CD8-positive, alpha-beta memory T cell (primary cell): ENCODE measurements around the gene KLB. TPM values are rescaled to one million over a fixed set of nuclear protein-coding genes. Genes with fewer than 3 reads are reported as not detected.

Experiments
- CTCF ChIA-PET: fragments of 350-600 bp; sonication (Branson Sonifier 250); formaldehyde crosslinking; loops from one replicate; lab custom pipeline; 2021; ENCODE audit warnings: antibody characterized with exemption; lab: Charles Lee
- POLR2A ChIA-PET: fragments of 350-600 bp; sonication (Branson Sonifier 250); formaldehyde crosslinking; loops from one replicate; lab custom pipeline; 2021; ENCODE audit warnings: antibody characterized with exemption; lab: Charles Lee
- DNase-seq, 5 donors: peaks; one replicate each; pipeline versions ENCODE4 v3.0.0 to v3.0.0-alpha.2; 2020 to 2022; ENCODE audit warnings: mixed read lengths in 1 of 5
- H3K27ac ChIP-seq: one replicate; pipeline ENCODE4 v1.7.0; 2013; ENCODE audit warnings: low read depth, mild to moderate bottlenecking, low read length, moderate library complexity
- H3K27me3 ChIP-seq: 2 replicates; pipeline ENCODE4 v1.7.0; 2013; ENCODE audit warnings: low read length, mild to moderate bottlenecking; ENCODE audit not compliant: insufficient read depth, poor library complexity, severe bottlenecking
- H3K36me3 ChIP-seq: 2 replicates; pipeline ENCODE4 v1.7.0; 2013; ENCODE audit warnings: mild to moderate bottlenecking, low read length, moderate library complexity; ENCODE audit not compliant: insufficient read depth
- H3K4me1 ChIP-seq: 2 replicates; pipeline ENCODE4 v1.7.0; 2013; ENCODE audit warnings: mild to moderate bottlenecking, low read length, moderate library complexity; ENCODE audit not compliant: insufficient read depth
- H3K4me3 ChIP-seq: 2 replicates; pipeline ENCODE4 v1.7.0; 2013; ENCODE audit warnings: mild to moderate bottlenecking, low read length
- H3K9me3 ChIP-seq: 2 replicates; pipeline ENCODE4 v1.7.0; 2013; ENCODE audit warnings: mild to moderate bottlenecking, low read length
- H3K27ac Mint-ChIP-seq, 8 donors: one replicate each; pipeline ENCODE4 v1.8.0; 2020 to 2021; ENCODE audit warnings: mixed read lengths in 8 of 8, mild to moderate bottlenecking in 6 of 8, inconsistent platforms in 3 of 8, moderate library complexity in 3 of 8
- H3K27me3 Mint-ChIP-seq, 2 donors: one replicate each; pipeline ENCODE4 v1.8.0; 2020 to 2021; ENCODE audit warnings: mixed read lengths in 2 of 2, mild to moderate bottlenecking in 1 of 2, moderate library complexity in 1 of 2
- H3K36me3 Mint-ChIP-seq, 3 donors: one replicate each; pipeline ENCODE4 v1.8.0; 2020 to 2021; ENCODE audit warnings: mixed read lengths in 3 of 3, inconsistent platforms in 1 of 3, mild to moderate bottlenecking in 1 of 3
- H3K4me1 Mint-ChIP-seq, 3 donors: one replicate each; pipeline ENCODE4 v1.8.0; 2020 to 2021; ENCODE audit warnings: mixed read lengths in 3 of 3, inconsistent platforms in 1 of 3, mild to moderate bottlenecking in 1 of 3
- H3K4me3 Mint-ChIP-seq, 7 donors: one replicate each; pipeline ENCODE4 v1.8.0; 2020 to 2021; ENCODE audit warnings: mixed read lengths in 7 of 7, mild to moderate bottlenecking in 6 of 7, moderate library complexity in 4 of 7, inconsistent platforms in 2 of 7
- H3K9me3 Mint-ChIP-seq, 5 donors: one replicate each; pipeline ENCODE4 v1.8.0; 2020 to 2022; ENCODE audit warnings: mixed read lengths in 5 of 5, mild to moderate bottlenecking in 3 of 5, moderate library complexity in 2 of 5, inconsistent platforms in 1 of 5
- polyA plus RNA-seq: library from polyadenylated mRNA; unstranded; fragments of 300-500 nt; fragmentation: Illumina TruSeq; gene quantifications from one replicate; pipeline ENCODE4 v1.2.3, GENCODE V29; 2021
- total RNA-seq, 2 experiments: library from RNA; stranded (reverse); gene quantifications; one replicate each; pipeline ENCODE4 v1.2.3, GENCODE V29; 2021

The KLB gene
- total and polyA plus RNA-seq, 3 experiments from 2014 or later: not detected

DNA sequence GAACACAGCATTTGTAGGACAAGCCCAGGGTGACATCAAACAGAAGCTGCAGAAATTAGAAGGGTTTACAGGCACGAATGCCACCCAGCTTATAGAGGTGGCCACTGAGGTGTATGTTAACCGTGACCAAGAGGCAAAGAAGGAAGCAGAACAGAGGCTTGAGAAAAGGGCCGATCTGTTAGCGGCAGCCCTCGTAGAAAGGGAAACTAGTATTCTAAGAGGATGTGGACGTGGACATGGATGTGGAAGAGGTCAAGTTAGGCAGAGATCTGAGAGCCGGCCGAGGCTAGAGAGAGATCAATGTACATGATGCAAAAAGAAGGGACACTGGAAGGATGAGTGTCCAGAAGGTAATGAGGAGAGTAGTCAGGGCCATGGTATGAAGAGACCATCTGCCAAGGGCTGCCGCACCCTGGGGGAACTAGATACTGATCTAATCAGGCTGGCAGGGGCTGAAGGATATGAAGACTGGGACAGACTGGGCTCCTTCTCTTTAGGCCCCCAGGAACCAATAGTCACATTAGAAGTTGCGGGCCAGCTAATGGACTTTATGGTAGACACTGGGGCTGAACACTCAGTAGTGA lies 79.6 kb downstream of the KLB start:
- ChIA-PET CTCF (no interaction called here), POLR2A (no interaction called here)
- H3K27ac Mint-ChIP-seq: no peak overlapping the region
- DNase-seq: no peak
- Histone ChIP-seq H3K27ac (no peak overlapping the region), H3K27me3 (no peaks in the 10 kb centered on the region), H3K4me1 (no peaks in the 10 kb centered on the region), H3K36me3 (no peaks in the 10 kb centered on the region), H3K4me3 (no peak overlapping the region), H3K9me3 (no peaks in the 10 kb centered on the region)
- peaks cover 0 to 6% (median 0%) of the 10 kb centered on the region in 3 donors for H3K36me3 Mint-ChIP-seq
- H3K4me1 Mint-ChIP-seq: no peaks in the 10 kb centered on the region
- no peak overlapping the region for H3K4me3 Mint-ChIP-seq
- no peaks in the 10 kb centered on the region for H3K27me3 Mint-ChIP-seq
- peaks cover 0 to 2% (median 0%) of the 10 kb centered on the region in 5 donors for H3K9me3 Mint-ChIP-seq

DNA sequence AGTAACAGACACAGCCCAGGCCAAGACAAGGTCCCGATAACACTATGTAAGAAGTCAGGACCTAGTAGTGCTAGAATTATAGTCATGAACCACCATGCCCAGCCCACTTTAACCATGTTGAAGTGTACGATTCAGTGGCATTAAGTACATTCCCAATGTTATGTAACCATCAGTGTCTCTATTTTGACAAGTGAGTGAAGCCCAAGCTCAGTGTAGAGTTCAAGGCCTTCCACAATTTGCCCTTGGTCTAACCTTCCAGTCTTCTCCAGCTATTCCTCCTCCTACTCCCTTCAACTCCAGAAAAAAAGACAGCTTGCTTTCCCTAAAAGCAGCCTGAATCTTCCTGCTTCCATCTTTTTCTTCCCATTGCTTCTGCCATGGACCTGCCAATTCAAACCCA lies 83.6 kb downstream of the KLB start:
- H3K27me3 ChIP-seq: no peaks in the 10 kb centered on the region
- H3K4me1 Mint-ChIP-seq: no peaks in the 10 kb centered on the region
- H3K9me3 ChIP-seq: no peaks in the 10 kb centered on the region
- peak overlapping the region in 1 of 8 donors; percentile 13 for H3K27ac Mint-ChIP-seq
- no peak overlapping the region for H3K4me3 Mint-ChIP-seq
- ChIA-PET CTCF (interaction anchor here (1.5 kb wide), 1 partner anchor 12 kb away, joined by 4 read pairs; no protein-coding TSS in a partner anchor), POLR2A (no interaction called here)
- no peak overlapping the region for H3K4me3 ChIP-seq
- no peaks in the 10 kb centered on the region for H3K36me3 ChIP-seq
- no peak for DNase-seq
- H3K27ac ChIP-seq: no peak overlapping the region
- no peaks in the 10 kb centered on the region for H3K9me3 Mint-ChIP-seq
- H3K4me1 ChIP-seq: no peaks in the 10 kb centered on the region
- no peaks in the 10 kb centered on the region for H3K36me3 Mint-ChIP-seq
- H3K27me3 Mint-ChIP-seq: no peaks in the 10 kb centered on the region

DNA sequence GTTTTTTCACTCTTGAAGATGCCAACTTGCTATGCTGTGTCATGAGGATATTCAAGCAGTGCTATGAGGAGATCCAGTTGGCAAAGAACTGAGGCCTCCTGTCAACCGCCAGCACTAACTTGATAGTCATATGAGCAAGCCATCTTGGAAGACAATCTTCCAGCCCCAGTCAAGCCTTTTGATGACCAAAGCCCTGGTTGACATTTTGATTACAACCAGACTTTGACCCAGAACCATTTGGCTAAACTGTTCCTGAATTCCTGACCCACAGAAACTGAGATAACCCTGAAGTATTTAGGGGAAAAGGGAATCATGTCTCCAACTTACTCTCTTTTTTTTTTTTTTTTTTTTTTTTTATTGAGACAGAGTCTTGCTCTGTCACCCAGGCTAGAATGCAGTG lies 87.6 kb downstream of the KLB start:
- no peaks in the 10 kb centered on the region for H3K4me1 ChIP-seq
- Mint-ChIP-seq H3K4me1 (no peaks in the 10 kb centered on the region), H3K27ac (no peak overlapping the region), H3K9me3 (no peaks in the 10 kb centered on the region), H3K36me3 (peaks cover 0 to 9% (median 4%) of the 10 kb centered on the region in 3 donors), H3K27me3 (no peaks in the 10 kb centered on the region), H3K4me3 (no peak overlapping the region)
- H3K27ac ChIP-seq: no peak overlapping the region
- no peak overlapping the region for H3K4me3 ChIP-seq
- no peaks in the 10 kb centered on the region for H3K36me3 ChIP-seq
- ChIA-PET CTCF (no interaction called here), POLR2A (no interaction called here)
- no peak for DNase-seq
- H3K27me3 ChIP-seq: no peaks in the 10 kb centered on the region
- no peaks in the 10 kb centered on the region for H3K9me3 ChIP-seq

DNA sequence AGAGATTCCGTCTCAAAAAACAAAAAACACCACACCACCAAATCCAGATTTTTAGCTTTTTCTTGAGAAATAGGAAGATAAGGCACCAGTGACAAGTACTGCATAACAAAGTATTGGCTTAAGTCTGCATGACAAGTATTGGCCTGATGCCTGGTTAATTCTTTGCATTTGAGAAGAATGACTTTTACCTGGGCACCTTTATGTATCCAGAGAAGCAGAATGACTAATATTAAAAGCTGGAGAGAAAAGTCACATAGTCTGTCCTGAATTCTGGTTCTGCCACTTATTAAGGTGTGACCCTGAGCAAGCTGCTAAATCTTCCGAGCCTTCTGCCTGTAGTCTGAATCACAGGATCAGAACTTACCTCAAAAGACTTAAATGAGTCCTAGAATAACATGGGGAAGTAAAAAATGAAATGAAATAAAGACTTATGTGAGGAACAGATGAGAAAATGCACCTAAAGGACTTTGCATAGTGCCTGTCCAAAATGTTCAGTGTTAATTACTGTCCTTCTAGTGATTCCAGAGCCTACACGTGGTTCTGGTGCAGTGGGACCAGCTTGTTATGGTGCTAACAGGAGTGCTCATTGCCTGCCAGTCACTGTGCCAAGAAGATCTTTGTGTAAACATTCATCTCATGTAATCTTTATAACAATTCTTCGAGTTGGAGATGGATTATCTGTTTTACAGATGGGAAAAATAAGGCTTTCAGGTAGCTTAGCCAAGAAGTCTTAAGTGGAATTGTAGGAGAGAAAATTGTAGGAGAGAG lies 88.9 kb downstream of the KLB start:
- Histone ChIP-seq H3K4me3 (no peak overlapping the region), H3K4me1 (no peaks in the 10 kb centered on the region), H3K27me3 (no peaks in the 10 kb centered on the region), H3K9me3 (no peaks in the 10 kb centered on the region), H3K36me3 (no peaks in the 10 kb centered on the region), H3K27ac (no peak overlapping the region)
- ChIA-PET POLR2A (no interaction called here), CTCF (interaction anchor here (0.6 kb wide), 1 partner anchor 230 kb away, joined by 5 read pairs; no protein-coding TSS in a partner anchor)
- no peak for DNase-seq
- Mint-ChIP-seq H3K4me1 (no peaks in the 10 kb centered on the region), H3K27ac (no peak overlapping the region), H3K36me3 (peaks cover 3 to 15% (median 7%) of the 10 kb centered on the region in 3 donors), H3K27me3 (no peaks in the 10 kb centered on the region), H3K4me3 (no peak overlapping the region), H3K9me3 (no peaks in the 10 kb centered on the region)

DNA sequence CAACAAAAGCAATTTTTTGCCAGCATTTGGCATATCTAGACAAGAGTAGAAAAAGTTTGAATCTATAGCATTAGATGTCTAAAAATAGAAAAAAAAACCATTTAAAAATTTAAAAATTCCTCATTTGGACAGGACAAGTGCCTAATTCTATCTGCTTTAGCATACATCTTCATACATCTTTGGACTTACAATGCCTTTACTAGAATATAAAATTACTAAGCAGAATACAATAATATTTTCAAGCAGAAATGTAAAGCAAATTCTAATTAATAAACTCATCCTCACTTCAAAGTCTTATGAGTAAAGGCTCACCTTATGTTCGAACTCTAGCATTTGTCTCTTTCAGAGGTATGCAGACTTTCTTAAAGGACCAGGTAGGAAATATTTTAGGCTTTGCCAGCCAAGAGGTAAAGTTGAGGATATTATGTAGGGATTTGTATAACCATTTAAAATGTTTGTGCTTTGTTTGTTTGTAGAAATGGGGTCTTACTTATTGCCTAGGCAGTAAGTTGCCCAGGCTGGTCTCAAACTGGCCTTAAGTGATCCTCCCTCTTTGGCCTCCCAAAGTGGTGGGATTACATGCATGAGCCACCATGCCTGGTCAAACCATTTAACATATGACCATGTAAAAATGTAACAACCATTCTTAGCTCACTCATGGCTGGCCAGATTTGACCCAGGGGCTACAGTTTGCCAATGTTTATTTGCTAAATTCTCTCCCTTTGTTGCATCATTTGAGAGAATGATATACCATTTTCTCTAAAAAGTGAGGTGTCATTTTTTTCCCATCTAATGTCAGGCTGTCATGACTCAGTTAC lies 91.4 kb downstream of the KLB start:
- Mint-ChIP-seq H3K9me3 (no peaks in the 10 kb centered on the region), H3K4me3 (no peak overlapping the region), H3K4me1 (no peaks in the 10 kb centered on the region), H3K36me3 (peaks cover 3 to 30% (median 13%) of the 10 kb centered on the region in 3 donors), H3K27me3 (no peaks in the 10 kb centered on the region), H3K27ac (peak overlapping the region in 2 of 8 donors; percentile 64 to 75)
- H3K27ac ChIP-seq: no peak overlapping the region
- H3K27me3 ChIP-seq: no peaks in the 10 kb centered on the region
- DNase-seq: no peak
- no peaks in the 10 kb centered on the region for H3K9me3 ChIP-seq
- no peaks in the 10 kb centered on the region for H3K4me1 ChIP-seq
- H3K36me3 ChIP-seq: no peaks in the 10 kb centered on the region
- H3K4me3 ChIP-seq: no peak overlapping the region
- CTCF ChIA-PET: no interaction called here
- POLR2A ChIA-PET: interaction anchor here (0.6 kb wide), 1 partner anchor 78 kb away, joined by 6 read pairs; no protein-coding TSS in a partner anchor

DNA sequence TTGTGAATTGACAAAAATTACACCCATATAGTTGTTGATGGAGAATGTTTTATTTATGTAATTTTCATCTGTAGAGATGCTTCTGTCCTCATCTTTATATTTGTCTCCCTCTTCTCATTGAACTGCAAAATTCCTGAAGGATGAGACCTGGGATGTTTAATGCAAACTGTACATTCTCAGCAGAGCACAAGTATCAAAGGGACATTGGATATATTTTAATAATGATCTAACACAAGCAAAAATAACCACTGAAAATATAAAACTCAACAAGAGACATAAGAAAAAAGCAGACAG lies 91.9 kb downstream of the KLB start:
- ChIA-PET POLR2A (interaction anchor here (0.6 kb wide), 1 partner anchor 79 kb away, joined by 6 read pairs; no protein-coding TSS in a partner anchor), CTCF (no interaction called here)
- Mint-ChIP-seq H3K27ac (peak overlapping the region in 1 of 8 donors; percentile 17), H3K36me3 (peaks cover 3 to 36% (median 18%) of the 10 kb centered on the region in 3 donors), H3K27me3 (no peaks in the 10 kb centered on the region), H3K9me3 (no peaks in the 10 kb centered on the region), H3K4me3 (no peak overlapping the region), H3K4me1 (no peaks in the 10 kb centered on the region)
- H3K27ac ChIP-seq: no peak overlapping the region
- H3K4me1 ChIP-seq: no peaks in the 10 kb centered on the region
- no peaks in the 10 kb centered on the region for H3K9me3 ChIP-seq
- H3K36me3 ChIP-seq: no peaks in the 10 kb centered on the region
- no peaks in the 10 kb centered on the region for H3K27me3 ChIP-seq
- DNase-seq: no peak
- H3K4me3 ChIP-seq: no peak overlapping the region
